ENCODE measurements around the gene HNRNPF. TPM values are rescaled to one million over a fixed set of nuclear protein-coding genes. Genes with fewer than 3 reads are reported as not detected.

HNRNPF gene
- total and polyA plus RNA-seq, 2 donors (not counting 3 experiments of a cell fraction or from before 2014, with no cell fraction given) = 144 to 230 TPM

DNA sequence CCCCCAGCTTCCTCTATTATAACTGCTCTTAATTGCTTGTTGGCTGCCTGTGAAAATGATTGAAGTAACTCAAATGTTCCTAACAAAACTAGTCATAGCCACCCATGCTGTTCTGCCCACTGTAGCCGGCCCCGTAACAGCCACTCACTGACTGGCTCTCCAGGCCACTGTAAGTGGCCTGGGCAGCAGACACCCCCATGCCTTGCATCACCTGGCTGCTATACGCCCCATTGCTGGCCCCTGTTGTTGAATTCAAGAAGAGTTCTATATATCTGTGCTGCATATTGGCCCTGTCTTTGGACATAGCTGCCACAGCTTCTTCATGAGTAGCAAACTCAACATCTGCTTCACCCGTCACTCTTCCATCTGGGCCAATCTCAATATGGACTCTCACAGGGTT is 22.4 kb downstream of the HNRNPF start:
- Histone ChIP-seq H3K4me2 (ENCODE audit: insufficient read depth, low read length) (no peak overlapping the region), H3K27ac (ENCODE audit: insufficient read depth, low read depth, low read length) (no peak overlapping the region), H3K79me2 (ENCODE audit: control insufficient read depth, insufficient read depth, low read length) (peaks cover 34% of the 10 kb centered on the region), H3K27me3 (ENCODE audit: control insufficient read depth in 2 of 2, insufficient read depth in 2 of 2, low read length in 2 of 2) (no peaks in the 10 kb centered on the region), H3K9me1 (replicated peaks; ENCODE audit: control insufficient read depth, extremely low read depth, insufficient read depth, low read length) (no peaks in the 10 kb centered on the region), H4K20me1 (replicated peaks; ENCODE audit: control insufficient read depth, extremely low read depth, insufficient read depth, low read length) (peaks cover 4% of the 10 kb centered on the region), H3K9me3 (replicated peaks; ENCODE audit: control insufficient read depth, insufficient read depth, low read length) (no peaks in the 10 kb centered on the region), H3K4me1 (ENCODE audit: control insufficient read depth, extremely low read depth, insufficient read depth, low read length) (no peaks in the 10 kb centered on the region), H3K4me3 (replicated peaks in 1 of 3; ENCODE audit: insufficient read depth in 1 of 3, low read depth in 1 of 3, low read length in 3 of 3) (no peak overlapping the region), H3K9ac (replicated peaks; ENCODE audit: extremely low read depth, insufficient read depth, low read length) (no peak overlapping the region), H2AFZ (ENCODE audit: low read depth, low read length) (no peak overlapping the region), H3K36me3 (ENCODE audit: control insufficient read depth in 2 of 2, extremely low read depth in 1 of 2, insufficient read depth in 2 of 2, low read length in 2 of 2) (peaks cover 26 to 36% of the 10 kb centered on the region in 2 experiments)
- intact Hi-C loops (cut with micrococcal nuclease) (no loop called here), dilution Hi-C loops (cut with MboI; ENCODE audit: extremely low pct_ligation_motif_present, low sequenced_read_pairs) (no loop called here)
- DNase-seq (ENCODE audit: low read depth, low spot score) (no peak), FAIRE-seq (no peak)
- BruUV-seq (replicated peaks) = no TSS peak
- ChIA-PET CTCF (no interaction called here), POLR2A (no interaction called here)
- TF ChIP-seq JUN (IDR thresholded peaks at IDR 0.05; ENCODE audit: borderline replicate concordance, insufficient read depth, insufficient read length, low read depth) (no peak), POLR2AphosphoS5 (IDR thresholded peaks at IDR 0.05; ENCODE audit: insufficient read depth, low read depth, low read length) (peak; percentile 8), EZH2 (IDR thresholded peaks at IDR 0.05; ENCODE audit: borderline replicate concordance, low read depth, low read length, severe bottlenecking) (no peak)
- TF ChIP-seq, protein P1, sequence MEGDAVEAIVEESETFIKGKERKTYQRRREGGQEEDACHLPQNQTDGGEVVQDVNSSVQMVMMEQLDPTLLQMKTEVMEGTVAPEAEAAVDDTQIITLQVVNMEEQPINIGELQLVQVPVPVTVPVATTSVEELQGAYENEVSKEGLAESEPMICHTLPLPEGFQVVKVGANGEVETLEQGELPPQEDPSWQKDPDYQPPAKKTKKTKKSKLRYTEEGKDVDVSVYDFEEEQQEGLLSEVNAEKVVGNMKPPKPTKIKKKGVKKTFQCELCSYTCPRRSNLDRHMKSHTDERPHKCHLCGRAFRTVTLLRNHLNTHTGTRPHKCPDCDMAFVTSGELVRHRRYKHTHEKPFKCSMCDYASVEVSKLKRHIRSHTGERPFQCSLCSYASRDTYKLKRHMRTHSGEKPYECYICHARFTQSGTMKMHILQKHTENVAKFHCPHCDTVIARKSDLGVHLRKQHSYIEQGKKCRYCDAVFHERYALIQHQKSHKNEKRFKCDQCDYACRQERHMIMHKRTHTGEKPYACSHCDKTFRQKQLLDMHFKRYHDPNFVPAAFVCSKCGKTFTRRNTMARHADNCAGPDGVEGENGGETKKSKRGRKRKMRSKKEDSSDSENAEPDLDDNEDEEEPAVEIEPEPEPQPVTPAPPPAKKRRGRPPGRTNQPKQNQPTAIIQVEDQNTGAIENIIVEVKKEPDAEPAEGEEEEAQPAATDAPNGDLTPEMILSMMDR (IDR thresholded peaks at IDR 0.05; ENCODE audit: extremely low read depth in 1 of 2, insufficient read depth in 1 of 2, low read depth in 1 of 2, low read length in 2 of 2) = no peak

- H3K9me1 ChIP-seq (replicated peaks; ENCODE audit: control insufficient read depth, extremely low read depth, insufficient read depth, low read length) = no peaks in the 10 kb centered on the region
- H3K4me3 ChIP-seq (replicated peaks in 1 of 3; ENCODE audit: insufficient read depth in 1 of 3, low read depth in 1 of 3, low read length in 3 of 3) = no peak overlapping the region
- H2AFZ ChIP-seq (ENCODE audit: low read depth, low read length) = no peak overlapping the region
- ChIA-PET POLR2A (no interaction called here), CTCF (no interaction called here)
- no peaks in the 10 kb centered on the region for H3K27me3 ChIP-seq (ENCODE audit: control insufficient read depth in 2 of 2, insufficient read depth in 2 of 2, low read length in 2 of 2)
- no peak for FAIRE-seq
- TF ChIP-seq GATA2 (IDR thresholded peaks at IDR 0.05; ENCODE audit: insufficient read depth, insufficient read length, low read depth, low read length) (no peak), EZH2 (IDR thresholded peaks at IDR 0.05; ENCODE audit: borderline replicate concordance, low read depth, low read length, severe bottlenecking) (no peak), JUN (IDR thresholded peaks at IDR 0.05; ENCODE audit: borderline replicate concordance, insufficient read depth, insufficient read length, low read depth) (no peak), POLR2AphosphoS5 (IDR thresholded peaks at IDR 0.05; ENCODE audit: insufficient read depth, low read depth, low read length) (no peak), POLR2A (IDR thresholded peaks at IDR 0.05; ENCODE audit: low read depth, low read length) (no peak), FOS (IDR thresholded peaks at IDR 0.05; ENCODE audit: borderline replicate concordance, insufficient read depth, low read length) (no peak), MYC (IDR thresholded peaks at IDR 0.05; ENCODE audit: low read depth, low read length) (no peak), MAX (IDR thresholded peaks at IDR 0.05; ENCODE audit: insufficient read depth, insufficient read length) (no peak)
- TF ChIP-seq, protein P1 (IDR thresholded peaks at IDR 0.05; ENCODE audit: extremely low read depth in 1 of 2, insufficient read depth in 1 of 2, low read depth in 1 of 2, low read length in 2 of 2) = no peak
- dilution Hi-C loops (cut with MboI; ENCODE audit: extremely low pct_ligation_motif_present, low sequenced_read_pairs) = no loop called here
- DNase-seq (ENCODE audit: low read depth, low spot score) = no peak
- H4K20me1 ChIP-seq (replicated peaks; ENCODE audit: control insufficient read depth, extremely low read depth, insufficient read depth, low read length) = peaks cover 4% of the 10 kb centered on the region
- H3K4me2 ChIP-seq (ENCODE audit: insufficient read depth, low read length) = no peak overlapping the region
- H3K4me1 ChIP-seq (ENCODE audit: control insufficient read depth, extremely low read depth, insufficient read depth, low read length) = no peaks in the 10 kb centered on the region
- H3K9ac ChIP-seq (replicated peaks; ENCODE audit: extremely low read depth, insufficient read depth, low read length) = no peak overlapping the region
- no peaks in the 10 kb centered on the region for H3K9me3 ChIP-seq (replicated peaks; ENCODE audit: control insufficient read depth, insufficient read depth, low read length)
- intact Hi-C loops (cut with micrococcal nuclease) = no loop called here
- no TSS peak for BruUV-seq (replicated peaks)
- peaks cover 25 to 31% of the 10 kb centered on the region in 2 experiments for H3K36me3 ChIP-seq (ENCODE audit: control insufficient read depth in 2 of 2, extremely low read depth in 1 of 2, insufficient read depth in 2 of 2, low read length in 2 of 2)
- H3K27ac ChIP-seq (ENCODE audit: insufficient read depth, low read depth, low read length) = no peak overlapping the region
- H3K79me2 ChIP-seq (ENCODE audit: control insufficient read depth, insufficient read depth, low read length) = peaks cover 26% of the 10 kb centered on the region
Observed at GRCh38 chr10:43385412-43386004, 23.5 kb downstream of the HNRNPF start.
